Neuronal stem cell (in vitro differentiated cells): ENCODE results near the gene ANGPT4.

ENCODE experiments used
- DNase-seq: peaks from one replicate; pipeline ENCODE4 v3.0.0-alpha.2; 2013; ENCODE audit warnings: low spot score
- H2AFZ ChIP-seq: one replicate; pipeline ENCODE4 v1.6.1; 2013; ENCODE audit warnings: mild to moderate bottlenecking, low read length, inconsistent platforms
- H2AK5ac ChIP-seq: 2 replicates; pipeline ENCODE4 v1.6.1; 2013; ENCODE audit warnings: low read depth, mild to moderate bottlenecking, inconsistent platforms, low read length, moderate library complexity, mixed read lengths
- H2BK120ac ChIP-seq: 2 replicates; pipeline ENCODE4 v1.6.1; 2013; ENCODE audit warnings: low read depth, mild to moderate bottlenecking, inconsistent platforms, low read length, moderate library complexity, mixed read lengths
- H2BK12ac ChIP-seq: one replicate; pipeline ENCODE4 v1.6.1; 2013; ENCODE audit warnings: low read length, inconsistent platforms
- H2BK15ac ChIP-seq: 2 replicates; pipeline ENCODE4 v1.6.1; 2013; ENCODE audit warnings: mild to moderate bottlenecking, low read length, inconsistent platforms, mixed read lengths
- H2BK5ac ChIP-seq: one replicate; pipeline ENCODE4 v1.6.1; 2013; ENCODE audit warnings: inconsistent platforms, mild to moderate bottlenecking, low read length, moderate library complexity
- H3K14ac ChIP-seq: one replicate; pipeline ENCODE4 v1.6.1; 2013; ENCODE audit warnings: low read length, inconsistent platforms
- H3K18ac ChIP-seq: 2 replicates; pipeline ENCODE4 v1.6.1; 2013; ENCODE audit warnings: low read length, inconsistent platforms
- H3K23ac ChIP-seq: 2 replicates; pipeline ENCODE4 v1.6.1; 2013; ENCODE audit warnings: low read depth, mild to moderate bottlenecking, mixed read lengths, low read length, inconsistent platforms; ENCODE audit not compliant: poor library complexity
- H3K27ac ChIP-seq: replicated peaks from 3 replicates; pipeline ENCODE4 v1.5.1; 2013; ENCODE audit warnings: low read length, inconsistent platforms
- H3K27me3 ChIP-seq, 3 experiments: 2 replicates each; pipeline ENCODE4 v1.6.1; 2013; ENCODE audit warnings: low read length in 3 of 3, mild to moderate bottlenecking in 2 of 3, inconsistent platforms in 1 of 3, low read depth in 1 of 3, mixed read lengths in 1 of 3, moderate library complexity in 1 of 3; ENCODE audit not compliant: control insufficient read depth in 3 of 3, insufficient read depth in 3 of 3
- H3K36me3 ChIP-seq, 2 donors: replicated peaks in 1 of 2; 2 replicates each; pipeline ENCODE4 v1.6.1; 2013; ENCODE audit warnings: low read length in 2 of 2; ENCODE audit not compliant: control insufficient read depth in 2 of 2, insufficient read depth in 2 of 2
- H3K4ac ChIP-seq: 2 replicates; pipeline ENCODE4 v1.6.1; 2013; ENCODE audit warnings: inconsistent platforms, mild to moderate bottlenecking, low read length, moderate library complexity
- H3K4me1 ChIP-seq, 2 donors: 1 replicate in 1 of 2; 2 replicates in 1 of 2; pipeline ENCODE4 v1.6.1; 2013; ENCODE audit warnings: low read length in 2 of 2, low read depth in 1 of 2; ENCODE audit not compliant: control insufficient read depth in 2 of 2, insufficient read depth in 1 of 2
- H3K4me2 ChIP-seq: one replicate; pipeline ENCODE4 v1.6.1; 2013; ENCODE audit warnings: mild to moderate bottlenecking, low read length, inconsistent platforms; ENCODE audit not compliant: insufficient read depth, poor library complexity, severe bottlenecking
- H3K4me3 ChIP-seq, 2 donors: 2 replicates each; pipeline ENCODE4 v1.5.1; 2013; ENCODE audit warnings: low read length in 2 of 2, mild to moderate bottlenecking in 2 of 2, inconsistent platforms in 1 of 2, moderate library complexity in 1 of 2
- H3K79me1 ChIP-seq: one replicate; pipeline ENCODE4 v1.6.1; 2013; ENCODE audit warnings: low read depth, mild to moderate bottlenecking, inconsistent platforms, low read length, moderate library complexity
- H3K9ac ChIP-seq: one replicate; pipeline ENCODE4 v1.6.1; 2013; ENCODE audit warnings: mild to moderate bottlenecking, low read depth, low read length, inconsistent platforms; ENCODE audit not compliant: poor library complexity
- H3K9me3 ChIP-seq, 2 donors: replicated peaks in 1 of 2; 2 replicates each; pipeline versions ENCODE3 to v1.6.1; 2013; ENCODE audit warnings: low read length in 2 of 2, mild to moderate bottlenecking in 2 of 2, inconsistent platforms in 1 of 2, low read depth in 1 of 2, mixed read lengths in 1 of 2, moderate library complexity in 1 of 2; ENCODE audit not compliant: control insufficient read depth in 2 of 2, insufficient read depth in 1 of 2
- H4K8ac ChIP-seq: one replicate; pipeline ENCODE4 v1.6.1; 2013; ENCODE audit warnings: low read depth, mild to moderate bottlenecking, inconsistent platforms, low read length, moderate library complexity
- H4K91ac ChIP-seq: one replicate; pipeline ENCODE4 v1.6.1; 2013; ENCODE audit warnings: low read length, low read depth, mild to moderate bottlenecking, inconsistent platforms; ENCODE audit not compliant: poor library complexity
- WGBS, 2 donors: extraction: QIAGEN DNeasy Blood & Tissue Kit; methylation state at CpG; one replicate each; pipeline ENCODE4 v1.1.7; 2013; ENCODE audit warnings: missing lambda C conversion rate in 2 of 2, mixed read lengths in 1 of 2; ENCODE audit not compliant: insufficient read length in 2 of 2, insufficient replicate concordance in 1 of 2; ENCODE audit errors: extremely low coverage in 2 of 2; 5-methylcytosine and 5-hydroxymethylcytosine counted together

Gene ANGPT4

DNA sequence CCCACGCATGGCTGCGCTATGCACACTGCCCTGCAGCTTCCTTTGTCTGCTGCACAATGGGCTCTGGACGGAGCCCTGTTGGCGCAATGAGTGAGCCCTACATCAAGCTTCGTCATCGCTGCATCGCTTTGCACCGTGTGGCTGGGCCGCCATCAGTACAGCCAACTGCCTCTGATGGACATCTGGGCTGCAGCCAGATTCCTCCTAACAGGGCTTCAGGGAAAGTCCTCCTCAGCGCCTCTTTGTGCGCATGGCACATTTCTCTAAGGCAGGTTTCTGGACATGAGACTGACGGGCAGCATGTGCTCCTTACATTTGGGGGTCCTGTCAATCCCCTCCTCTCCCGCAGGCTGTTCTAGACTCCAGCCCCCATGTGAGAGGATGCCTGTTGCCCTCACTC, 29.7 kb upstream of the ANGPT4 start:
- no peak overlapping the region for H2BK120ac ChIP-seq

DNA sequence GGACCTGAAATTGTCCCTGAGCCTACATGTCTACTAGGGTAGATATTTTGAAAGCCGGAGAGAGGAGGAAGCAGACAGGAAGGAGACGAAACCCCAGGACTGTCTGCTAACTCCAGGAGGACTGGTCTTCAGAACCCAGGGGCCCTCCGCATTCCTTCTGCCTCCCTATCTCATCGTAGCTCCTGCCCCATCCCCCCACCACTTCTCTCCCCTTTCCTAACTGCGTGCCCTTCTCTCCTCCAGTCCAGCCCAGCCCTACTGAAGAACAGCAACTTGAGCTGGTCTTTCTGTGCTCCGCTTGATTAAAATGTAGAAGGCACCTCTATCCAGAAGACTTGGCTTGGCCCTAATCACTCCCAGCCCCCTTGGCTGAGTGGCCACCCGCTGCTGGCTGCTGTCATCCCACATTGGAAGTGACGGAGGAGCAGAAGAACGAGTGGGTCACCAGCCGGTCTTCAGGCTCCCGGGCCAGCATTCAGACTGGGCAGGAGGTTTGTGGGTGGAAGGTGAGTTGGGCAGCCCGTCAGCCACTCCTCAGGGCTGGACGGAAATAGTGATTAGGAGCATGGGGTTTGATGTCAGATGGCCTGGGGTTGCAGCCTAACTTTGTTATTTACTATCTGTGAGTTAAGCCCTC, 28.8 kb upstream of the ANGPT4 start:
- Histone ChIP-seq H3K36me3 (no peaks in the 10 kb centered on the region), H3K9me3 (no peaks in the 10 kb centered on the region), H4K91ac (no peak overlapping the region), H2BK120ac (no peak overlapping the region), H2BK5ac (peak overlapping the region; percentile 6), H3K27me3 (peaks cover 0 to 8% (median 0%) of the 10 kb centered on the region in 3 experiments), H3K18ac (peak overlapping the region; percentile 31), H3K14ac (no peak overlapping the region), H3K4ac (no peak overlapping the region), H3K79me1 (peaks cover 2% of the 10 kb centered on the region), H3K4me2 (no peak overlapping the region), H3K4me3 (no peak overlapping the region), H2BK15ac (peak overlapping the region; percentile 59), H2BK12ac (no peak overlapping the region), H3K9ac (no peak overlapping the region), H3K27ac (no peak overlapping the region), H3K23ac (peak overlapping the region; percentile 18), H2AK5ac (no peak overlapping the region), H3K4me1 (peaks cover 0 to 9% of the 10 kb centered on the region in 2 donors), H4K8ac (no peak overlapping the region), H2AFZ (no peak overlapping the region)
- no CpG with 5 or more reads among the region's 13 CpGs for WGBS, 2 donors
- no peak for DNase-seq

More for the DNA sequence above, 29.7 kb upstream of the ANGPT4 start:
- peak overlapping the region; percentile 59 for H2BK15ac ChIP-seq
- peak overlapping the region; percentile 22 for H4K91ac ChIP-seq
- H2BK5ac ChIP-seq = peak overlapping the region; percentile 6
- no peaks in the 10 kb centered on the region for H3K9me3 ChIP-seq
- no peak overlapping the region for H3K9ac ChIP-seq
- no CpG with 5 or more reads among the region's 13 CpGs for WGBS, 2 donors
- H3K4ac ChIP-seq = no peak overlapping the region
- H3K23ac ChIP-seq = peak overlapping the region; percentile 43
- no peaks in the 10 kb centered on the region for H3K36me3 ChIP-seq
- H2BK12ac ChIP-seq = no peak overlapping the region
- no peak for DNase-seq
- H3K14ac ChIP-seq = peak overlapping the region; percentile 47
- peaks cover 0 to 8% (median 0%) of the 10 kb centered on the region in 3 experiments for H3K27me3 ChIP-seq
- no peak overlapping the region for H3K4me2 ChIP-seq
- H4K8ac ChIP-seq = no peak overlapping the region
- peak overlapping the region; percentile 90 for H3K18ac ChIP-seq
- no peak overlapping the region for H3K4me3 ChIP-seq
- no peak overlapping the region for H2AFZ ChIP-seq
- peaks cover 2% of the 10 kb centered on the region for H3K79me1 ChIP-seq
- peaks cover 0 to 9% of the 10 kb centered on the region in 2 donors for H3K4me1 ChIP-seq
- no peak overlapping the region for H3K27ac ChIP-seq
- H2AK5ac ChIP-seq = peak overlapping the region; percentile 61

DNA sequence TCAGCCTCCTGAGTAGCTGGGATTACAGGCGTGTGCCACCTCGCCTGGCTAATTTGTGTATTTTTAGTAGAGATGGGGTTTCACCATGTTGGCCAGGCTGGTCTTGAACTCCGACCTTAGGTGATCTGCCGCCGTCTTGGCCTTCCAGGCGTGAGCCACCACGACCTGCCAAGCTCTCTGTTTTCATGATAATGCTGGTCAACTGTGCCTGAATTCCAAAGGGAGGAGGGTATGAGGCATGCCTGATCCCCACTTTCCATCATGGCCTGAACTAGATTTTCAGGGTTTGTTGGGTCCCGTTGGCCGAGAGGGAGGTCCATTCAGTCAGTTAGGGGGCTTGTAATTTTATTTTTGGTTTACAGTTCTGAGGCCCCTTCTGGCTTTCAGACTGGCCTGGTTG, 28.0 kb upstream of the ANGPT4 start:
- peak overlapping the region; percentile 27 for H3K18ac ChIP-seq
- no peak overlapping the region for H3K4ac ChIP-seq
- H2BK15ac ChIP-seq = no peak overlapping the region
- H4K8ac ChIP-seq = no peak overlapping the region
- WGBS, 2 donors = no CpG with 5 or more reads among the region's 9 CpGs
- no peak overlapping the region for H3K4me2 ChIP-seq
- no peak overlapping the region for H2AK5ac ChIP-seq
- no peak overlapping the region for H2BK120ac ChIP-seq
- H3K9ac ChIP-seq = no peak overlapping the region
- H3K23ac ChIP-seq = no peak overlapping the region
- H3K14ac ChIP-seq = no peak overlapping the region
- DNase-seq = no peak
- H2BK5ac ChIP-seq = no peak overlapping the region
- H3K36me3 ChIP-seq = no peaks in the 10 kb centered on the region
- no peak overlapping the region for H3K27ac ChIP-seq
- no peak overlapping the region for H2BK12ac ChIP-seq
- H3K79me1 ChIP-seq = peaks cover 2% of the 10 kb centered on the region
- no peak overlapping the region for H2AFZ ChIP-seq
- H3K9me3 ChIP-seq = no peaks in the 10 kb centered on the region
- no peak overlapping the region for H4K91ac ChIP-seq
- H3K4me1 ChIP-seq = peaks cover 0 to 9% of the 10 kb centered on the region in 2 donors
- H3K27me3 ChIP-seq = peaks cover 0 to 8% (median 0%) of the 10 kb centered on the region in 3 experiments
- peak overlapping the region in 1 of 2 donors; percentile 35 for H3K4me3 ChIP-seq

DNA sequence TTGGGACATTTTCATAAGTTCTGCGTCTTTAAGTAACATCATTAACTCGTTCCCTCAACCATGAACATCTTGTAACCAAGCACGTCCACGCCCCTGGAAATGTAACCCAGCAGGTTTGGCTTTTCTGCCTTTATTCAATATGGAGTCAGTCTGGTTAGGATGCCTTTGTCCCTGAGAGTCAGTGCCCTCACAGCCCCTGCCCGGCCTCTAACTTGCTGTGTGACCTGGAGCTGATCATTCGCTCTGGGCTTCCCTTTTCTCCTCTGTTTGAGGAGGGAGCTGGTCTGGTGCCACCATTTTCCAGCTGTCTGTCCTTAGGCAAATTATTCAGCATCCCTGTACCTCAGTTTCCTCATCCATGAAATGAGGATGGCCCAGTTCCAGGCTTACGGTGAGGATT, 26.5 kb upstream of the ANGPT4 start:
- Histone ChIP-seq H3K14ac (no peak overlapping the region), H3K18ac (no peak overlapping the region), H2AK5ac (no peak overlapping the region), H2BK12ac (no peak overlapping the region), H3K27ac (no peak overlapping the region), H3K4ac (no peak overlapping the region), H2AFZ (no peak overlapping the region), H3K4me1 (peaks cover 0 to 9% of the 10 kb centered on the region in 2 donors), H3K27me3 (peaks cover 0 to 5% (median 0%) of the 10 kb centered on the region in 3 experiments), H3K4me3 (no peak overlapping the region), H4K8ac (no peak overlapping the region), H3K36me3 (no peaks in the 10 kb centered on the region), H3K9ac (no peak overlapping the region), H2BK5ac (no peak overlapping the region), H2BK120ac (no peak overlapping the region), H3K79me1 (peaks cover 2% of the 10 kb centered on the region), H3K9me3 (no peaks in the 10 kb centered on the region), H3K23ac (no peak overlapping the region), H3K4me2 (no peak overlapping the region), H2BK15ac (no peak overlapping the region), H4K91ac (no peak overlapping the region)
- DNase-seq = no peak
- WGBS, 2 donors = no CpG with 5 or more reads among the region's 7 CpGs
